ENCODE measurements around the gene ELMO1.

The ELMO1 gene

GRCh38 chr7:37181550-37181932 lies 267.1 kb downstream of the ELMO1 start:
- FAIRE-seq (no peak), DNase-seq (ENCODE audit: insufficient read length) (no peak)
- TF ChIP-seq POLR2AphosphoS5 (IDR thresholded peaks at IDR 0.05; ENCODE audit: low read depth, low read length) (no peak), TAF1 (IDR thresholded peaks at IDR 0.05; ENCODE audit: borderline replicate concordance, low read depth, low read length) (no peak)

GRCh38 chr7:37180828-37181549 lies 267.7 kb downstream of the ELMO1 start:
- DNase-seq (ENCODE audit: insufficient read length) (no peak), FAIRE-seq (no peak)
- TF ChIP-seq POLR2A (IDR thresholded peaks at IDR 0.05; ENCODE audit: low read depth, low read length): no peak
- TF ChIP-seq TAF1 (IDR thresholded peaks at IDR 0.05; ENCODE audit: borderline replicate concordance, low read depth, low read length): no peak
- no peak for TF ChIP-seq POLR2AphosphoS5 (IDR thresholded peaks at IDR 0.05; ENCODE audit: low read depth, low read length)

GRCh38 chr7:37176079-37176478 lies 272.6 kb downstream of the ELMO1 start:
- DNase-seq (ENCODE audit: insufficient read length) (no peak), FAIRE-seq (no peak)
- TF ChIP-seq TAF1 (IDR thresholded peaks at IDR 0.05; ENCODE audit: borderline replicate concordance, low read depth, low read length) (no peak), POLR2AphosphoS5 (IDR thresholded peaks at IDR 0.05; ENCODE audit: low read depth, low read length) (no peak), POLR2A (IDR thresholded peaks at IDR 0.05; ENCODE audit: low read depth, low read length) (no peak)

GRCh38 chr7:37174460-37174859 lies 274.2 kb downstream of the ELMO1 start:
- DNase-seq (ENCODE audit: insufficient read length): no peak
- TF ChIP-seq POLR2AphosphoS5 (IDR thresholded peaks at IDR 0.05; ENCODE audit: low read depth, low read length): no peak
- TF ChIP-seq TAF1 (IDR thresholded peaks at IDR 0.05; ENCODE audit: borderline replicate concordance, low read depth, low read length): no peak
- no peak for TF ChIP-seq POLR2A (IDR thresholded peaks at IDR 0.05; ENCODE audit: low read depth, low read length)
- no peak for FAIRE-seq

- DNase-seq (ENCODE audit: insufficient read length) (no peak), FAIRE-seq (no peak)
- TF ChIP-seq POLR2A (IDR thresholded peaks at IDR 0.05; ENCODE audit: low read depth, low read length) (no peak), POLR2AphosphoS5 (IDR thresholded peaks at IDR 0.05; ENCODE audit: low read depth, low read length) (no peak), TAF1 (IDR thresholded peaks at IDR 0.05; ENCODE audit: borderline replicate concordance, low read depth, low read length) (no peak)
Measured at GRCh38 chr7:37173670-37174069, 275.0 kb downstream of the ELMO1 start.

- no peak for TF ChIP-seq TAF1 (IDR thresholded peaks at IDR 0.05; ENCODE audit: borderline replicate concordance, low read depth, low read length)
- no peak for TF ChIP-seq POLR2AphosphoS5 (IDR thresholded peaks at IDR 0.05; ENCODE audit: low read depth, low read length)
- TF ChIP-seq POLR2A (IDR thresholded peaks at IDR 0.05; ENCODE audit: low read depth, low read length): no peak
- DNase-seq (ENCODE audit: insufficient read length) (no peak), FAIRE-seq (no peak)
Measured at GRCh38 chr7:37162106-37162505, 286.6 kb downstream of the ELMO1 start.

GRCh38 chr7:37160656-37161055 lies 288.0 kb downstream of the ELMO1 start:
- no peak for DNase-seq (ENCODE audit: insufficient read length)
- TF ChIP-seq POLR2AphosphoS5 (IDR thresholded peaks at IDR 0.05; ENCODE audit: low read depth, low read length) (no peak), POLR2A (IDR thresholded peaks at IDR 0.05; ENCODE audit: low read depth, low read length) (no peak), TAF1 (IDR thresholded peaks at IDR 0.05; ENCODE audit: borderline replicate concordance, low read depth, low read length) (no peak)
- no peak for FAIRE-seq

GRCh38 chr7:37153376-37153775 lies 295.3 kb downstream of the ELMO1 start:
- TF ChIP-seq POLR2AphosphoS5 (IDR thresholded peaks at IDR 0.05; ENCODE audit: low read depth, low read length): no peak
- TF ChIP-seq TAF1 (IDR thresholded peaks at IDR 0.05; ENCODE audit: borderline replicate concordance, low read depth, low read length): no peak
- no peak for TF ChIP-seq POLR2A (IDR thresholded peaks at IDR 0.05; ENCODE audit: low read depth, low read length)
- no peak for FAIRE-seq
- DNase-seq (ENCODE audit: insufficient read length): no peak

GRCh38 chr7:37151741-37152413 lies 296.8 kb downstream of the ELMO1 start:
- FAIRE-seq (no peak), DNase-seq (ENCODE audit: insufficient read length) (no peak)
- TF ChIP-seq POLR2A (IDR thresholded peaks at IDR 0.05; ENCODE audit: low read depth, low read length) (no peak), TAF1 (IDR thresholded peaks at IDR 0.05; ENCODE audit: borderline replicate concordance, low read depth, low read length) (no peak), POLR2AphosphoS5 (IDR thresholded peaks at IDR 0.05; ENCODE audit: low read depth, low read length) (no peak)

GRCh38 chr7:37150856-37151255 lies 297.8 kb downstream of the ELMO1 start:
- FAIRE-seq: no peak
- TF ChIP-seq TAF1 (IDR thresholded peaks at IDR 0.05; ENCODE audit: borderline replicate concordance, low read depth, low read length): no peak
- no peak for TF ChIP-seq POLR2A (IDR thresholded peaks at IDR 0.05; ENCODE audit: low read depth, low read length)
- no peak for TF ChIP-seq POLR2AphosphoS5 (IDR thresholded peaks at IDR 0.05; ENCODE audit: low read depth, low read length)
- DNase-seq (ENCODE audit: insufficient read length): no peak

- TF ChIP-seq POLR2AphosphoS5 (IDR thresholded peaks at IDR 0.05; ENCODE audit: low read depth, low read length): no peak
- no peak for TF ChIP-seq POLR2A (IDR thresholded peaks at IDR 0.05; ENCODE audit: low read depth, low read length)
- TF ChIP-seq TAF1 (IDR thresholded peaks at IDR 0.05; ENCODE audit: borderline replicate concordance, low read depth, low read length): no peak
- FAIRE-seq (no peak), DNase-seq (ENCODE audit: insufficient read length) (no peak)
Measured at GRCh38 chr7:37150180-37150579, 298.5 kb downstream of the ELMO1 start.

- no peak for DNase-seq (ENCODE audit: insufficient read length)
- no peak for TF ChIP-seq POLR2A (IDR thresholded peaks at IDR 0.05; ENCODE audit: low read depth, low read length)
- TF ChIP-seq POLR2AphosphoS5 (IDR thresholded peaks at IDR 0.05; ENCODE audit: low read depth, low read length): no peak
- TF ChIP-seq TAF1 (IDR thresholded peaks at IDR 0.05; ENCODE audit: borderline replicate concordance, low read depth, low read length): no peak
- no peak for FAIRE-seq
Measured at GRCh38 chr7:37149773-37150124, 298.9 kb downstream of the ELMO1 start.

Measured in GM12892 (cell line).